ENCODE results near the gene LRRFIP2. TPM values are rescaled to one million over a fixed set of nuclear protein-coding genes. Genes with fewer than 3 reads are reported as not detected.

The LRRFIP2 gene
- total and polyA plus RNA-seq, 12 donors: 34.2 to 161 (median 46.2) TPM

- H3K27me3 ChIP-seq: no peaks in the 10 kb centered on the region
- peaks cover 0 to 61% of the 10 kb centered on the region in 2 donors for H3K36me3 ChIP-seq (replicated peaks in 1 of 2)
- no peak for TF ChIP-seq CTCF (IDR thresholded peaks at IDR 0.05)
- no peak for TF ChIP-seq POLR2A (IDR thresholded peaks at IDR 0.05)
- no peak overlapping the region for H3K4me3 ChIP-seq
- intact Hi-C loops (cut with DNase I): loop anchor here (5.0 to 10.0 kb wide), 2 partner anchors 187 to 190 kb away; no protein-coding TSS in a partner anchor
- 91 to 96% (median 92%) methylated on average over 3 of the region's 3 CpGs for WGBS, 4 donors
- H3K4me1 ChIP-seq (replicated peaks in 1 of 2): peaks cover 0 to 9% of the 10 kb centered on the region in 2 donors
- no peak overlapping the region for H3K27ac ChIP-seq
- no peaks in the 10 kb centered on the region for H3K9me3 ChIP-seq (replicated peaks in 1 of 3)
- peak in 1 of 7 donors; percentile 18 for DNase-seq
These were observed 149.5 kb downstream of the LRRFIP2 start for GRCh38 chr3:37024820-37025405.

- intact Hi-C loops (cut with DNase I): loop anchor here (5.0 to 10.0 kb wide), 2 partner anchors 188 to 191 kb away; no protein-coding TSS in a partner anchor
- 87 to 95% (median 92%) methylated on average over 2 of the region's 2 CpGs for WGBS, 4 donors
- H3K4me3 ChIP-seq: no peak overlapping the region
- H3K27me3 ChIP-seq: no peaks in the 10 kb centered on the region
- no peak overlapping the region for H3K27ac ChIP-seq
- peaks cover 0 to 65% of the 10 kb centered on the region in 2 donors for H3K36me3 ChIP-seq (replicated peaks in 1 of 2)
- no peak for DNase-seq
- no peak for TF ChIP-seq POLR2A (IDR thresholded peaks at IDR 0.05)
- peak; percentile 26 to 59 (median 49) for TF ChIP-seq CTCF (IDR thresholded peaks at IDR 0.05)
- H3K4me1 ChIP-seq (replicated peaks in 1 of 2): peaks cover 0 to 5% of the 10 kb centered on the region in 2 donors
- H3K9me3 ChIP-seq (replicated peaks in 1 of 3): no peaks in the 10 kb centered on the region
These were observed 150.3 kb downstream of the LRRFIP2 start for GRCh38 chr3:37024092-37024491.

GRCh38 chr3:37017683-37018082 is 156.7 kb downstream of the LRRFIP2 start:
- Histone ChIP-seq H3K36me3 (replicated peaks in 1 of 2) (peaks cover 0 to 78% of the 10 kb centered on the region in 2 donors), H3K4me3 (no peak overlapping the region), H3K4me1 (replicated peaks in 1 of 2) (no peaks in the 10 kb centered on the region), H3K27ac (no peak overlapping the region), H3K9me3 (replicated peaks in 1 of 3) (no peaks in the 10 kb centered on the region), H3K27me3 (no peaks in the 10 kb centered on the region)
- no peak for DNase-seq
- 96 to 100% (median 99%) methylated on average over 3 of the region's 3 CpGs for WGBS, 4 donors
- intact Hi-C loops (cut with DNase I): no loop called here
- TF ChIP-seq CTCF (IDR thresholded peaks at IDR 0.05) (no peak), POLR2A (IDR thresholded peaks at IDR 0.05) (no peak)

GRCh38 chr3:37016903-37017302 is 157.5 kb downstream of the LRRFIP2 start:
- 95 to 97% (median 97%) methylated on average over 7 to 8 of the region's 8 CpGs for WGBS, 4 donors
- DNase-seq: no peak
- H3K36me3 ChIP-seq (replicated peaks in 1 of 2): peaks cover 0 to 83% of the 10 kb centered on the region in 2 donors
- no peaks in the 10 kb centered on the region for H3K9me3 ChIP-seq (replicated peaks in 1 of 3)
- no peak overlapping the region for H3K4me3 ChIP-seq
- no peaks in the 10 kb centered on the region for H3K27me3 ChIP-seq
- H3K27ac ChIP-seq: no peak overlapping the region
- intact Hi-C loops (cut with DNase I): no loop called here
- H3K4me1 ChIP-seq (replicated peaks in 1 of 2): no peaks in the 10 kb centered on the region
- TF ChIP-seq CTCF (IDR thresholded peaks at IDR 0.05) (no peak), POLR2A (IDR thresholded peaks at IDR 0.05) (no peak)
